Esophagus muscularis mucosa (tissue), 4 donors: ENCODE measurements around the gene PRPF6.

ENCODE experiments used
- EP300 ChIP-seq: sonication (generic); formaldehyde crosslinking; IDR thresholded peaks from one replicate; pipeline ENCODE4 v1.6.1; 2017; ENCODE audit warnings: antibody characterized with exemption
- POLR2A ChIP-seq: fragments of 450-650 bp; IDR thresholded peaks from one replicate; pipeline ENCODE4 v1.6.1; 2017; ENCODE audit warnings: antibody characterized with exemption, moderate library complexity, mild to moderate bottlenecking, low read depth
- POLR2AphosphoS5 ChIP-seq, 2 donors: sonication (generic); formaldehyde crosslinking; IDR thresholded peaks; one replicate each; pipeline ENCODE4 v1.6.1; 2017; ENCODE audit warnings: antibody characterized with exemption in 2 of 2
- TF ChIP-seq, protein P1 (sequence below), 3 experiments: fragments of 200-600 bp in 2 of 3; fragments of 450-650 bp in 1 of 3; sonication (generic) in 2 of 3; IDR thresholded peaks; one replicate each; pipeline ENCODE4 v1.5.1; 2017 to 2019; ENCODE audit warnings: antibody characterized with exemption in 3 of 3, mild to moderate bottlenecking in 2 of 3, moderate library complexity in 1 of 3

DNA sequence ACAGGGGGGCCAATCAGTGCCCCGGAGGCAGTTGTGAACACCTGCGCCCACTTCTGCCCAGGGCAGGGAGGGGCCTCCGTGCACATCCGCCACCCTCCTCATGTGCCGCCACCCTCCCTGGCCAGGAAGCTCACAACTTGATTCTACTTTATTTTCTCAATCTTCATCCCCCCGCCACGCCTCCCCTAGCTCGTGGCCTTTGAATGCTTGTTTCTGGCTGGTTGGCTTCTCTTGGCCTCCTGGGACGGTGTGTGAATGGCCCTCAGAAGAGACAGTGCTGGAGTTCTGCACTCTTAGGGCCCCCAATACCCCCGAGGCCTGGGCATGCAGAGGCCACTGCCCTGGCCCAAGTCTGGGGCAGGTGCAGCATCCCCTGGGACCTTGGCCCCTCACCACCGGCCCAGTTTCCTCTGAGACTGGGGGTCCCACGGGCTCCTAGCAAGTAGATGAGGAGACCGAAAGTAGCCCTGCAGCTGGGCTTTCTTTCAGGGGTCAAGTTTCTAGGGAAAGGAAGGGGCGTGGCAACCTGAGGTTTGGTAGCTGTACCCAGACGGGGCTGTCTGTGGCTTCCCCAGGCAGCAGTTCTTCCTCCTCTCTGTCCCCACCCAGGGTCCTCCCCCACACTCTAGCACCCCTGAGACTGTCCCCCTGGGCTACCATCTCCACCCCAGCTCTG is 97.1 kb downstream of the PRPF6 start:
- TF ChIP-seq EP300 = no peak
- TF ChIP-seq, protein P1, sequence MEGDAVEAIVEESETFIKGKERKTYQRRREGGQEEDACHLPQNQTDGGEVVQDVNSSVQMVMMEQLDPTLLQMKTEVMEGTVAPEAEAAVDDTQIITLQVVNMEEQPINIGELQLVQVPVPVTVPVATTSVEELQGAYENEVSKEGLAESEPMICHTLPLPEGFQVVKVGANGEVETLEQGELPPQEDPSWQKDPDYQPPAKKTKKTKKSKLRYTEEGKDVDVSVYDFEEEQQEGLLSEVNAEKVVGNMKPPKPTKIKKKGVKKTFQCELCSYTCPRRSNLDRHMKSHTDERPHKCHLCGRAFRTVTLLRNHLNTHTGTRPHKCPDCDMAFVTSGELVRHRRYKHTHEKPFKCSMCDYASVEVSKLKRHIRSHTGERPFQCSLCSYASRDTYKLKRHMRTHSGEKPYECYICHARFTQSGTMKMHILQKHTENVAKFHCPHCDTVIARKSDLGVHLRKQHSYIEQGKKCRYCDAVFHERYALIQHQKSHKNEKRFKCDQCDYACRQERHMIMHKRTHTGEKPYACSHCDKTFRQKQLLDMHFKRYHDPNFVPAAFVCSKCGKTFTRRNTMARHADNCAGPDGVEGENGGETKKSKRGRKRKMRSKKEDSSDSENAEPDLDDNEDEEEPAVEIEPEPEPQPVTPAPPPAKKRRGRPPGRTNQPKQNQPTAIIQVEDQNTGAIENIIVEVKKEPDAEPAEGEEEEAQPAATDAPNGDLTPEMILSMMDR (IDR thresholded peaks at IDR 0.05) = no peak
- no peak for TF ChIP-seq POLR2A
- no peak for TF ChIP-seq POLR2AphosphoS5 (IDR thresholded peaks at IDR 0.05)
